Measurements from ENCODE around the gene MAPT. TPM values are rescaled to one million over a fixed set of nuclear protein-coding genes. Genes with fewer than 3 reads are reported as not detected.
"Not testable (repeated sequence)": the region's sequence is repeated elsewhere in the genome, so short reads cannot be mapped to it uniquely, and the experiment has no call there.

Gene MAPT
- total RNA-seq, 1 experiment from 2014 or later = 3.6 TPM

- H3K9me2 ChIP-seq (replicated peaks; ENCODE audit: low read length) = no peaks in the 10 kb centered on the region
- POLR2A ChIA-PET (ENCODE audit: unreplicated experiment) = no interaction called here
- ATAC-seq (no peak), DNase-seq (no peak)
- TF ChIP-seq, protein P1, sequence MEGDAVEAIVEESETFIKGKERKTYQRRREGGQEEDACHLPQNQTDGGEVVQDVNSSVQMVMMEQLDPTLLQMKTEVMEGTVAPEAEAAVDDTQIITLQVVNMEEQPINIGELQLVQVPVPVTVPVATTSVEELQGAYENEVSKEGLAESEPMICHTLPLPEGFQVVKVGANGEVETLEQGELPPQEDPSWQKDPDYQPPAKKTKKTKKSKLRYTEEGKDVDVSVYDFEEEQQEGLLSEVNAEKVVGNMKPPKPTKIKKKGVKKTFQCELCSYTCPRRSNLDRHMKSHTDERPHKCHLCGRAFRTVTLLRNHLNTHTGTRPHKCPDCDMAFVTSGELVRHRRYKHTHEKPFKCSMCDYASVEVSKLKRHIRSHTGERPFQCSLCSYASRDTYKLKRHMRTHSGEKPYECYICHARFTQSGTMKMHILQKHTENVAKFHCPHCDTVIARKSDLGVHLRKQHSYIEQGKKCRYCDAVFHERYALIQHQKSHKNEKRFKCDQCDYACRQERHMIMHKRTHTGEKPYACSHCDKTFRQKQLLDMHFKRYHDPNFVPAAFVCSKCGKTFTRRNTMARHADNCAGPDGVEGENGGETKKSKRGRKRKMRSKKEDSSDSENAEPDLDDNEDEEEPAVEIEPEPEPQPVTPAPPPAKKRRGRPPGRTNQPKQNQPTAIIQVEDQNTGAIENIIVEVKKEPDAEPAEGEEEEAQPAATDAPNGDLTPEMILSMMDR (conservative IDR thresholded peaks at IDR 0.05; ENCODE audit: low read depth, low read length) = no peak
- TF ChIP-seq EZH2 (IDR thresholded peaks at IDR 0.05; ENCODE audit: low read length, unreplicated experiment) (no peak), EZH2phosphoT487 (IDR thresholded peaks at IDR 0.05; ENCODE audit: borderline replicate concordance, low read length) (no peak)
- CTCF ChIA-PET = no interaction called here
- no peak overlapping the region for H3K4me2 ChIP-seq (ENCODE audit: low read length)
- H3K9me3 ChIP-seq (ENCODE audit: low read length) = no peaks in the 10 kb centered on the region
- no peaks in the 10 kb centered on the region for H3F3A ChIP-seq (ENCODE audit: low read length, unreplicated experiment)
- no peak overlapping the region for H3K4me3 ChIP-seq (ENCODE audit: low read length)
- no peak overlapping the region for H2AFZ ChIP-seq (ENCODE audit: low read length)
- intact Hi-C loops (cut with micrococcal nuclease) = no loop called here
- no peaks in the 10 kb centered on the region for H3K27me3 ChIP-seq (ENCODE audit: low read length)
- no peak overlapping the region for H3K27ac ChIP-seq (ENCODE audit: low read length)
- peaks cover 4% of the 10 kb centered on the region for H3K36me3 ChIP-seq (ENCODE audit: low read depth, low read length)
- H4K20me1 ChIP-seq (ENCODE audit: low read length) = no peaks in the 10 kb centered on the region
- no peak overlapping the region for H3K9ac ChIP-seq (ENCODE audit: low read length)
- no TSS peak for BruUV-seq (replicated peaks)
- no peaks in the 10 kb centered on the region for H3K79me2 ChIP-seq (ENCODE audit: low read length)
- H3K4me1 ChIP-seq (ENCODE audit: insufficient read depth, low read length) = no peaks in the 10 kb centered on the region
These were observed 125.8 kb downstream of the MAPT start for GRCh38 chr17:46020023-46020761.

- no peaks in the 10 kb centered on the region for H3K4me1 ChIP-seq (ENCODE audit: insufficient read depth, low read length)
- intact Hi-C loops (cut with micrococcal nuclease) = no loop called here
- H3K27me3 ChIP-seq (ENCODE audit: low read length) = no peaks in the 10 kb centered on the region
- DNase-seq = no peak
- POLR2A ChIA-PET (ENCODE audit: unreplicated experiment) = no interaction called here
- H3K9me3 ChIP-seq (ENCODE audit: low read length) = no peaks in the 10 kb centered on the region
- H3F3A ChIP-seq (ENCODE audit: low read length, unreplicated experiment) = no peaks in the 10 kb centered on the region
- no peak overlapping the region for H3K27ac ChIP-seq (ENCODE audit: low read length)
- no peak overlapping the region for H2AFZ ChIP-seq (ENCODE audit: low read length)
- no peak overlapping the region for H3K9ac ChIP-seq (ENCODE audit: low read length)
- H3K36me3 ChIP-seq (ENCODE audit: low read depth, low read length) = peaks cover 4% of the 10 kb centered on the region
- TF ChIP-seq EZH2phosphoT487 (IDR thresholded peaks at IDR 0.05; ENCODE audit: borderline replicate concordance, low read length) (no peak), EZH2 (IDR thresholded peaks at IDR 0.05; ENCODE audit: low read length, unreplicated experiment) (no peak)
- TF ChIP-seq, protein P1 (conservative IDR thresholded peaks at IDR 0.05; ENCODE audit: low read depth, low read length) = no peak
- BruUV-seq (replicated peaks) = no TSS peak
- ATAC-seq = no peak
- CTCF ChIA-PET = no interaction called here
- H3K4me2 ChIP-seq (ENCODE audit: low read length) = no peak overlapping the region
- no peaks in the 10 kb centered on the region for H3K9me2 ChIP-seq (replicated peaks; ENCODE audit: low read length)
- H4K20me1 ChIP-seq (ENCODE audit: low read length) = no peaks in the 10 kb centered on the region
- no peaks in the 10 kb centered on the region for H3K79me2 ChIP-seq (ENCODE audit: low read length)
- H3K4me3 ChIP-seq (ENCODE audit: low read length) = no peak overlapping the region
These were observed 126.6 kb downstream of the MAPT start for GRCh38 chr17:46020998-46021397.

DNA sequence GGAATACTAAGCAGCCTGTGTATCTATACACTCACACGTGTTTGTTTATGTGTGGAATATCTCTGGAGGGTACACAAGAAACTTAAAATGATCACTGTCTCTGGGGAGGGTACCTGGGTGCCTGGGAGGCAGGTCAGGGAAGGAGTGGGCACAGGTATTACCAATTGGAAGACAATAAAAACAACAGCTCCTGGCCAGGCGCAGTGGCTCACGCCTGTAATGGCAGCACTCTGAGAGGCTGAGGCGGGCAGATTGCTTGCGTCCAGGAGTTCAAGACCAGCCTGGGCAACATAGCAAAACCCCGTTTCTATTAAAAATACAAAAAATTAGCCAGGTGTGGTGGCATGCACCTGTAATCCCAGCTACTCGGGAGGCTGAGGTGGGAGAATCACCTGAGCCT is 129.0 kb downstream of the MAPT start:
- H3K4me2 ChIP-seq (ENCODE audit: low read length); BruUV-seq (replicated peaks); H3K9me2 ChIP-seq (replicated peaks; ENCODE audit: low read length); POLR2A ChIA-PET (ENCODE audit: unreplicated experiment); H3K4me3 ChIP-seq (ENCODE audit: low read length); DNase-seq; H3K9me3 ChIP-seq (ENCODE audit: low read length); CTCF ChIA-PET; H3K27ac ChIP-seq (ENCODE audit: low read length); H4K20me1 ChIP-seq (ENCODE audit: low read length); H2AFZ ChIP-seq (ENCODE audit: low read length); intact Hi-C loops (cut with micrococcal nuclease); H3K9ac ChIP-seq (ENCODE audit: low read length); ATAC-seq; H3K79me2 ChIP-seq (ENCODE audit: low read length); H3F3A ChIP-seq (ENCODE audit: low read length, unreplicated experiment); H3K27me3 ChIP-seq (ENCODE audit: low read length); H3K4me1 ChIP-seq (ENCODE audit: insufficient read depth, low read length); H3K36me3 ChIP-seq (ENCODE audit: low read depth, low read length): not testable (repeated sequence)

All from PC-3 (cell line).